Caco-2 (cell line): ENCODE measurements around the gene HECA. TPM values are rescaled to one million over a fixed set of nuclear protein-coding genes. Genes with fewer than 3 reads are reported as not detected.

ENCODE experiments used
- BruUV-seq: library from RNA; stranded (reverse); fragments of 400-500 nt; replicated peaks from 2 replicates; lab custom pipeline; 2021; lab: Mats Ljungman, UMichigan
- CTCF ChIA-PET: fragments of 300-600 bp; sonication (Branson Sonifier 250); formaldehyde crosslinking; loops from one replicate; lab custom pipeline; 2022; ENCODE audit warnings: antibody characterized with exemption; lab: Charles Lee
- POLR2A ChIA-PET: fragments of 300-600 bp; sonication (Branson Sonifier 250); formaldehyde crosslinking; loops from one replicate; lab custom pipeline; 2022; ENCODE audit warnings: antibody characterized with exemption; lab: Charles Lee
- DNase-seq, 2 experiments: peaks; one replicate each; pipeline versions ENCODE4 v3.0.0 to v3.0.0-alpha.2; 2020 to 2022
- H3K27me3 ChIP-seq: replicated peaks from 2 replicates; pipeline ENCODE4 v1.6.0; 2011; ENCODE audit warnings: low read length; ENCODE audit not compliant: control insufficient read depth, insufficient read depth
- H3K36me3 ChIP-seq: 2 replicates; pipeline ENCODE4 v1.5.1; 2011; ENCODE audit warnings: low read length; ENCODE audit not compliant: control insufficient read depth, insufficient read depth
- H3K4me1 ChIP-seq: fragments of 250-450 bp; sonication (Bioruptor Pico); 2 replicates; pipeline ENCODE4 v1.5.1; 2020; ENCODE audit warnings: mild to moderate bottlenecking
- H3K4me3 ChIP-seq: 2 replicates; pipeline ENCODE4 v1.5.1; 2011; ENCODE audit warnings: low read depth, mild to moderate bottlenecking, control low read depth, low read length
- H3K9me3 ChIP-seq: fragments of 250-450 bp; sonication (Bioruptor Pico); 2 replicates; pipeline ENCODE4 v1.5.1; 2020; ENCODE audit warnings: mild to moderate bottlenecking, moderate library complexity
- H3K27ac Mint-ChIP-seq: one replicate; pipeline ENCODE4 v1.8.0; 2022; ENCODE audit warnings: mixed read lengths; ENCODE audit not compliant: unreplicated experiment
- H3K27me3 Mint-ChIP-seq: one replicate; pipeline ENCODE4 v1.8.0; 2022; ENCODE audit warnings: mixed read lengths; ENCODE audit not compliant: insufficient read depth, unreplicated experiment
- H3K36me3 Mint-ChIP-seq: one replicate; pipeline ENCODE4 v1.8.0; 2022; ENCODE audit warnings: mild to moderate bottlenecking, mixed read lengths; ENCODE audit not compliant: insufficient read depth, unreplicated experiment
- H3K4me1 Mint-ChIP-seq: one replicate; pipeline ENCODE4 v1.8.0; 2022; ENCODE audit warnings: low read depth, mixed read lengths; ENCODE audit not compliant: unreplicated experiment
- H3K4me3 Mint-ChIP-seq: one replicate; pipeline ENCODE4 v1.8.0; 2022; ENCODE audit warnings: mild to moderate bottlenecking, moderate library complexity, mixed read lengths; ENCODE audit not compliant: unreplicated experiment
- H3K9me3 Mint-ChIP-seq: one replicate; pipeline ENCODE4 v1.8.0; 2022; ENCODE audit warnings: mixed read lengths; ENCODE audit not compliant: unreplicated experiment
- CTCF ChIP-seq, 2 experiments: fragments of 200-600 bp in 1 of 2; IDR thresholded peaks; 1 replicate in 1 of 2; 2 replicates in 1 of 2; pipeline versions ENCODE4 v1.5.1 to v1.8.0; 2011 to 2022; ENCODE audit warnings: antibody characterized with exemption in 1 of 2, control low read depth in 1 of 2, inconsistent platforms in 1 of 2, low read depth in 1 of 2, low read length in 1 of 2, mild to moderate bottlenecking in 1 of 2, moderate library complexity in 1 of 2; ENCODE audit not compliant: insufficient read depth in 1 of 2, severe bottlenecking in 1 of 2, unreplicated experiment in 1 of 2
- intact Hi-C: fragments of 100-400 bp; cut with micrococcal nuclease; formaldehyde crosslinking; loops from one replicate; pipeline ENCODE4 v1.10.0; 2022; ENCODE audit not compliant: unreplicated experiment
- total RNA-seq: library from RNA; stranded (reverse); gene quantifications from 2 replicates; pipeline ENCODE4 v1.2.3, GENCODE V29; 2022

Gene HECA
- total RNA-seq, 1 experiment from 2014 or later: 4.9 TPM

- no peaks in the 10 kb centered on the region for H3K9me3 ChIP-seq
- DNase-seq: no peak
- no peaks in the 10 kb centered on the region for H3K36me3 ChIP-seq
- H3K4me1 Mint-ChIP-seq: peaks cover 33% of the 10 kb centered on the region
- H3K4me1 ChIP-seq: peaks cover 33% of the 10 kb centered on the region
- no peak overlapping the region for H3K4me3 ChIP-seq
- H3K4me3 Mint-ChIP-seq: no peak overlapping the region
- H3K27me3 ChIP-seq: no peaks in the 10 kb centered on the region
- no TSS peak for BruUV-seq
- intact Hi-C loops: no loop called here
- CTCF ChIA-PET: no interaction called here
- POLR2A ChIA-PET: interaction anchor here (0.6 kb wide), 1 partner anchor 336 kb away, joined by 4 read pairs; no protein-coding TSS in a partner anchor
- no peaks in the 10 kb centered on the region for H3K27me3 Mint-ChIP-seq
- no peak for TF ChIP-seq CTCF (IDR thresholded peaks at IDR 0.05; ENCODE audit: insufficient read depth in 1 of 2, low read depth in 1 of 2, low read length in 1 of 2, severe bottlenecking in 1 of 2, unreplicated experiment in 1 of 2)
- no peak overlapping the region for H3K27ac Mint-ChIP-seq
- no peaks in the 10 kb centered on the region for H3K36me3 Mint-ChIP-seq
- no peaks in the 10 kb centered on the region for H3K9me3 Mint-ChIP-seq
Measured at GRCh38 chr6:139151425-139152087, 16.7 kb downstream of the HECA start.

- Histone ChIP-seq H3K36me3 (no peaks in the 10 kb centered on the region), H3K9me3 (no peaks in the 10 kb centered on the region), H3K4me3 (no peak overlapping the region), H3K4me1 (peaks cover 35% of the 10 kb centered on the region), H3K27me3 (no peaks in the 10 kb centered on the region)
- peaks cover under 1% of the 10 kb centered on the region for H3K36me3 Mint-ChIP-seq
- POLR2A ChIA-PET: no interaction called here
- intact Hi-C loops: no loop called here
- DNase-seq: no peak
- no peak overlapping the region for H3K27ac Mint-ChIP-seq
- BruUV-seq: no TSS peak
- H3K27me3 Mint-ChIP-seq: no peaks in the 10 kb centered on the region
- H3K4me1 Mint-ChIP-seq: peaks cover 40% of the 10 kb centered on the region
- no peak overlapping the region for H3K4me3 Mint-ChIP-seq
- TF ChIP-seq CTCF (IDR thresholded peaks at IDR 0.05; ENCODE audit: insufficient read depth in 1 of 2, low read depth in 1 of 2, low read length in 1 of 2, severe bottlenecking in 1 of 2, unreplicated experiment in 1 of 2): no peak
- CTCF ChIA-PET: no interaction called here
- no peaks in the 10 kb centered on the region for H3K9me3 Mint-ChIP-seq
Measured at GRCh38 chr6:139152088-139152891, 17.4 kb downstream of the HECA start.

GRCh38 chr6:139152892-139153271 lies 18.0 kb downstream of the HECA start:
- H3K36me3 Mint-ChIP-seq: peaks cover 6% of the 10 kb centered on the region
- H3K9me3 ChIP-seq: no peaks in the 10 kb centered on the region
- POLR2A ChIA-PET: no interaction called here
- H3K36me3 ChIP-seq: no peaks in the 10 kb centered on the region
- no peak overlapping the region for H3K4me3 ChIP-seq
- no peak for DNase-seq
- H3K27me3 ChIP-seq: no peaks in the 10 kb centered on the region
- CTCF ChIA-PET: no interaction called here
- H3K9me3 Mint-ChIP-seq: no peaks in the 10 kb centered on the region
- no peaks in the 10 kb centered on the region for H3K27me3 Mint-ChIP-seq
- BruUV-seq: no TSS peak
- TF ChIP-seq CTCF (IDR thresholded peaks at IDR 0.05; ENCODE audit: insufficient read depth in 1 of 2, low read depth in 1 of 2, low read length in 1 of 2, severe bottlenecking in 1 of 2, unreplicated experiment in 1 of 2): no peak
- no peak overlapping the region for H3K27ac Mint-ChIP-seq
- intact Hi-C loops: no loop called here
- no peak overlapping the region for H3K4me3 Mint-ChIP-seq
- H3K4me1 Mint-ChIP-seq: peaks cover 45% of the 10 kb centered on the region
- peaks cover 35% of the 10 kb centered on the region for H3K4me1 ChIP-seq
